Measurements from ENCODE around the gene CCN6.

DNA sequence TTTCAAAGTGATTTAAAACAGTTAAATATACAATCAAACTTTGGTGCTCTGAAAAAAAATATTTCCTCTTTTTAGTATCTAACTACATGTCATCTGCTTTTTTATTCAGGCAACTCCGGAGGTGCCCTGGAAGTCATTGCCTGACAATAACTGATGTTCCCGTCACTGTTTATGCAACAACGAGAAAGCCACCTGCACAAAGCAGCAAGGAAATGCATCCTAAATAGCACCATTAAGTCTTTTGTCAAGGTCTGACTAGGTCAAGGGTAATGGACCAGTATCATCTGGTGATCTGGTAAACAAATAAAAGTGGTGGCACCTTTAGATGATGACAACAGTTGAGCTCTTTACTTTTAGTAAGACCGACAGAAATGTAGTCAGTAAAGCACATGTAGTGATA lies 46.7 kb downstream of the CCN6 start:
- TF ChIP-seq CTCF (IDR thresholded peaks at IDR 0.05) (no peak), POLR2AphosphoS5 (IDR thresholded peaks at IDR 0.05) (no peak), POLR2A (IDR thresholded peaks at IDR 0.05) (no peak)

Data from sigmoid colon (tissue), 4 donors.